Epithelial cell of esophagus (primary cell): ENCODE measurements around the gene LCN10.
"Not testable (repeated sequence)": the region's sequence is repeated elsewhere in the genome, so short reads cannot be mapped to it uniquely, and the experiment has no call there.

ENCODE experiments used
- DNase-seq: peaks from one replicate; pipeline ENCODE4 v3.0.0; 2010; ENCODE audit warnings: low read depth
- H3K4me3 ChIP-seq: 2 replicates; pipeline ENCODE4 v1.5.1; 2011; ENCODE audit warnings: mild to moderate bottlenecking, low read length, control low read depth
- CTCF ChIP-seq: IDR thresholded peaks from 2 replicates; pipeline ENCODE4 v1.5.1; 2011; ENCODE audit warnings: low read depth, mild to moderate bottlenecking, low read length, control low read depth, inconsistent platforms; ENCODE audit not compliant: insufficient read depth; ENCODE audit errors: missing control alignments

The LCN10 gene

GRCh38 chr9:136761545-136761981 lies 18.8 kb upstream of the LCN10 start:
- TF ChIP-seq CTCF: no peak
- DNase-seq: no peak
- H3K4me3 ChIP-seq: no peak overlapping the region

- H3K4me3 ChIP-seq: not testable (repeated sequence)
- DNase-seq: peak; percentile 71
- TF ChIP-seq CTCF: peak; percentile 65
Observed at GRCh38 chr9:136760834-136761544, 18.2 kb upstream of the LCN10 start.

GRCh38 chr9:136760424-136760823 lies 17.7 kb upstream of the LCN10 start:
- no peak for TF ChIP-seq CTCF
- no peak for DNase-seq
- no peak overlapping the region for H3K4me3 ChIP-seq

GRCh38 chr9:136759436-136760325 lies 16.9 kb upstream of the LCN10 start:
- no peak overlapping the region for H3K4me3 ChIP-seq
- no peak for DNase-seq
- TF ChIP-seq CTCF: no peak

- no peak for DNase-seq
- H3K4me3 ChIP-seq: no peak overlapping the region
- no peak for TF ChIP-seq CTCF
Observed at GRCh38 chr9:136759001-136759400, 16.3 kb upstream of the LCN10 start.

- TF ChIP-seq CTCF: no peak
- no peak for DNase-seq
- no peak overlapping the region for H3K4me3 ChIP-seq
Observed at GRCh38 chr9:136757751-136758140, 15.0 kb upstream of the LCN10 start.

GRCh38 chr9:136757328-136757727 lies 14.6 kb upstream of the LCN10 start:
- no peak for DNase-seq

More at GRCh38 chr9:136757328-136757727, 14.6 kb upstream of the LCN10 start:
- H3K4me3 ChIP-seq: no peak overlapping the region
- TF ChIP-seq CTCF: no peak
